Activated naive CD4-positive, alpha-beta T cell treated with anti-CD3 and anti-CD28 coated beads, Interleukin-2, amount 50 U/mL, for 24 hours (primary cell): ENCODE data around the gene ZNF784.
A peak's percentile ranks its signal among the peaks of the same experiment; 100 is the strongest.

Experiments used
- H3K27ac Mint-ChIP-seq: one replicate; pipeline ENCODE4 v1.8.0; 2021; ENCODE audit warnings: mild to moderate bottlenecking, mixed read lengths
- H3K27me3 Mint-ChIP-seq: one replicate; pipeline ENCODE4 v1.8.0; 2021; ENCODE audit warnings: mixed read lengths
- H3K36me3 Mint-ChIP-seq: one replicate; pipeline ENCODE4 v1.8.0; 2021; ENCODE audit warnings: mixed read lengths
- H3K4me1 Mint-ChIP-seq: one replicate; pipeline ENCODE4 v1.8.0; 2021; ENCODE audit warnings: mixed read lengths
- H3K4me3 Mint-ChIP-seq: one replicate; pipeline ENCODE4 v1.8.0; 2021; ENCODE audit warnings: mild to moderate bottlenecking, mixed read lengths
- H3K9me3 Mint-ChIP-seq: one replicate; pipeline ENCODE4 v1.8.0; 2021; ENCODE audit warnings: mixed read lengths

ZNF784 gene

DNA sequence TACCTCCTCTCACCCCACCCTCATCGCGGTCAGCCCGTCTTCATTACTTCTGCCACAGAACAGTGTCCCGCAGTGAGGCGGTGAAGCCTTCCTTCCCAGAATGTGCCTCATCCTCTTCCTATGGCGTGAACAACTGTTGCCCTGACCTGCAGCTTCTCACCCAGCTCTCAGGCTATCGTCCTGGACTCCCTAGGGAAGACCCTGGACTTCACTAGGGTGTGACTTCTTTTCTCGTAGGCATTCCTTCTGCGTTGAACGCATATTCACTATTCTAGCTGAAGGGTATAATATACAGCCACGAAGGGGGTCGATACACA lies 17.9 kb downstream of the ZNF784 start:
- Mint-ChIP-seq H3K27ac (peak overlapping the region; percentile 93), H3K27me3 (no peaks in the 10 kb centered on the region), H3K4me3 (peak overlapping the region; percentile 97), H3K9me3 (no peaks in the 10 kb centered on the region), H3K36me3 (peaks cover 4% of the 10 kb centered on the region), H3K4me1 (peaks cover 58% of the 10 kb centered on the region)

DNA sequence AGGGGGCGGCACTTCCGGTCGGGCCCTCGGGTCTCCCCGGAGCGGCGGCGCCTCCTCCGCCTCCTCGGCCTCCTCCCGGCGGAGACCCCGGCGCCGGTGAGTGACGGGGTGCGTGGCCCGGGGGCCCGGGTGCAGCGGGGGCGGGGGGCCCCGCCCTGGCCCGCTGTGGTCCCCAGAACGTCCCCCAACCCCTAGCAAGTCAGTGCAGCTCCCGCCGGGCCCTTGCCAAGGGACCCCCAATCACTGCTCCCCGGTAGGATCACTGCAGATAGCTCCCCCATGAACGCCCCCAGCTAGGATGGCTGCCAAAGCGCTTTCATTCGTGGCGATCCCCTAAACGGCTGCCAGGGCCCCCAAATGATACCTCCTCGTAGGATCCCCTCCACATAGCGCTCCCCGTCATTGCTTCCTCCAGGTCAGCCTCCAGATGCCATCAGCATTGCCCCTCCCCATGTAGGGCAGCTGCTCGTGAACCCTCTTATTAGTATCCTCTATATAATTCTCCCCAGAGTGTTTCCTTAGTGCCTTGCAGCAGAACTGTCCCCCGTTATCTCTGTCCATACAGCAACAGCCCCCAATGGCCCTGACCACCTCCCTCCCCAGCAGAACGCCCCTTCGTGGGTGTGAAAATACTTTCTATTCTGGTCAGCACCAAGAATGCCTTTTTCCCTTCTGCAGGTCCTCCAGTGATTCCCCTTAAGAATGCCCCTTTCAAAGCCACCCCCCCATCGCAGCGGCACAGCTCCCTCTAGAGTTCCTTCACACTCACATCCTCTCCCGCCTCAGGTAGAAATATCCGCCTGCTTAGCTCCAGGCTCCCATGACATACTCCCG lies 18.5 kb downstream of the ZNF784 start, which contains the start of gene ZNF865:
ZNF865 (plus strand) TSS at position 11 of the 834 bp plus-strand sequence. CDS start 7,972 bp downstream, outside the sequence.
- Mint-ChIP-seq H3K36me3 (peaks cover 4% of the 10 kb centered on the region), H3K4me3 (peak within 1 kb of the TSS; percentile 97), H3K27ac (peak within 1 kb of the TSS; percentile 93), H3K9me3 (no peaks in the 10 kb centered on the region), H3K4me1 (peaks cover 61% of the 10 kb centered on the region), H3K27me3 (no peaks in the 10 kb centered on the region)

DNA sequence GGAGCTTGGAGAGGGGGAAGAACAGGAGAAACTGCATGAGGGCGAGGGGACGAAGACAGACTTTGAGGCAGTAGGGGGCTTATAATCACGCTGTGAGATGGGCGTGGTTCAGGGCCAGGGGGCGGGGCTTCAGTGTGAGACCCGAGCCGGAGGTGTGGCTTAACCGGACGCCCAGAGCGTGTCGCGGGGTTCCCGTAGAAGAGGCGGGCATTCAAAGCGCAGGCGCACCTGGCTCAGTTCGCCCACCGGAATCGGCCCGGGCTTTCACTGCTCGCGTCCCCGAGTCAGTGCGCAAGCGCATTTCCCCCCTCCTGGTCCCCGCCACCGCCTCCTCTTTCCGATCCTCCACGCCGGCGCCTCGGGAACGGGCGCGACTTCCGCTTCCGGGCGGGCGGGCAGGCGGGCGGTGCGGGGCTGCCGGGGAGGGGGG lies 19.1 kb downstream of the ZNF784 start:
- Mint-ChIP-seq H3K27me3 (no peaks in the 10 kb centered on the region), H3K36me3 (peaks cover 4% of the 10 kb centered on the region), H3K4me1 (peaks cover 61% of the 10 kb centered on the region), H3K27ac (peak overlapping the region; percentile 92), H3K4me3 (peak overlapping the region; percentile 96), H3K9me3 (no peaks in the 10 kb centered on the region)

DNA sequence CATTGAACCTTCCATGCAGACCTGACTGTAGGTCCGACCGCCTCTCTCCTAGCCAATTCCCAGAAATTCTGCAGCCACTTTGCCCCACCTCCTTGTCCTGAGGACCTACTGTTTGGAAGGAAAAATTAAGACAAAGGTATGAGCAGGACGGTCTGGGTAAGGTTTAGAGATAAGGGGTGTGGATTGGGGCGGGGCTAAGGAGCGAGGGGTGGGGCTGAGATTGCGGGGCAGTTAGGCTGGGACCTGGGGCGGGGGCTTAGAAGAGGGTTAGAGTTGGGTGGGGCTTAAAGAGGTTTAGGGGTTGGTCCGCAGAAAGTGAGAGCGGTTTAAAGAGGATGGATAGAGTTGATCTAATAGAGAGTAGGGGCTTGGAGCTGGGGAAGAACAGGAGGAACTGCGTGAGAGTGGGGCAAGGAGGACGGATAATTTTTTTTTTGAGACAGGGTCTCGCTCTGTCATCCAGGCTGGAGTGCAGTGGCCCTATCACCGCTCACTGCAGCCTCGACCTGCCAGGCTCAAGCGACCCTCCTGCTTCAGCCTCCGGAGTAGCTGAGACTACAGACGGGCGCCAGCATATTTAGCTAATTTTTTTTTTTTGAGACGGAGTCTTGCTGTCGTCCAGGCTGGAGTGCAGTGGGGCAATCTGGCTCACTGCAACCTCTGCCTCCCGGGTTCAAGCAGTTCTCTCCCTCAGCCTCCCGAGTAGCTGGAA lies 20.6 kb downstream of the ZNF784 start:
- Mint-ChIP-seq H3K36me3 (peaks cover 3% of the 10 kb centered on the region), H3K4me1 (peaks cover 53% of the 10 kb centered on the region), H3K27ac (no peak overlapping the region), H3K9me3 (no peaks in the 10 kb centered on the region), H3K27me3 (no peaks in the 10 kb centered on the region), H3K4me3 (peak overlapping the region; percentile 73)

DNA sequence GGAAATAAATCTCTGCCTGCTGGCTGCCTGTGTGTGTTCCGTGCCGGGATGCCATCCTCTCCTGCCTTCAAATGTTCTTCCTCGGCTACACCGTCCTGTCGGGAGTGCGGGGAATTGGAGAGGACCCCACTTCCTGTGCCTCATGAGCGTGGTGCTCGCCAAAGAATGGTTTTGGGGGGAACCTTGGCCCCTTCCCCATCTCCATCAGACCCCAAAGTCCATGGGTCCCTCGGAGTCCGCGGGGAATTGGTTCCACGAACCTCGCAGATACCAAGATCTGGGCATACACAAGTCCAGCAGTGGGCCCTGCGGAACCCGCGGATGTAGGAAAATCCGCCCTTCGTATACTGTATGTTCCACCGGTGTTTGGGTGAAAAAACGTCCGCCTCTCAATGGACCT lies 21.3 kb downstream of the ZNF784 start:
- Mint-ChIP-seq H3K27me3 (no peaks in the 10 kb centered on the region), H3K4me1 (peaks cover 52% of the 10 kb centered on the region), H3K36me3 (peaks cover 4% of the 10 kb centered on the region), H3K27ac (no peak overlapping the region), H3K9me3 (no peaks in the 10 kb centered on the region), H3K4me3 (peak overlapping the region; percentile 20)

DNA sequence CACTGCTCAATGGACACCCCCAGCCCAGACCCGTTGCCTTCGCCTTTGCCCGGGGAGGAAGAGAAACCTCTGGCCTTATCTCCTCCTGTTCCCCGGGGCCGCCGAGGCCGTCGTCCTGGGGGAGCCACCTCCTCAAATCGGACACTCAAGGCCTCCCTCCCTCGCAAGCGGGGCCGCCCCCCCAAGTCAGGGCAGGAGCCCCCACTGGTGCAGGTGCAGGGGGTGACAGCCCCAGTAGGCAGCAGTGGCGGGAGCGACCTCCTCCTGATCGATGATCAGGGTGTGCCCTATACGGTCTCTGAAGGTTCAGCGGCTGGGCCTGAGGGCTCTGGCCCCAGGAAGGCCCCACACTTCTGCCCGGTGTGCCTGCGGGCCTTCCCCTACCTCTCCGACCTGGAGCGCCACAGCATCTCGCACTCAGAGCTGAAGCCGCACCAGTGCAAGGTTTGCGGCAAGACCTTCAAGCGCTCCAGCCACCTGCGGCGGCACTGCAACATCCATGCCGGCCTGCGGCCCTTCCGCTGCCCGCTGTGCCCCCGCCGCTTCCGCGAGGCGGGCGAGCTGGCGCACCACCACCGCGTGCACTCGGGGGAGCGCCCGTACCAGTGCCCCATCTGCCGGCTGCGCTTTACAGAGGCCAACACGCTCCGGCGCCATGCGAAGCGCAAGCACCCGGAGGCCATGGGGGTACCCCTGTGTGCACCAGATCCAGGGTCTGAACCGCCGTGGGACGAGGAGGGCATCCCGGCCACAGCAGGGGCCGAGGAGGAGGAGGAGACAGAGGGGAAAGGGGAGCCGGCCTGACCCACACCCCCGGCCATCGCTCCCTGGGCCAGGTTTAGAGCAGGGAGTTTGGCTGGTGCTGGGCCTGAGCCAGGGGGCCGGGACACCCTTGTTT lies 22.0 kb downstream of the ZNF784 start:
- Mint-ChIP-seq H3K4me1 (peaks cover 46% of the 10 kb centered on the region), H3K27ac (no peak overlapping the region), H3K27me3 (no peaks in the 10 kb centered on the region)

DNA sequence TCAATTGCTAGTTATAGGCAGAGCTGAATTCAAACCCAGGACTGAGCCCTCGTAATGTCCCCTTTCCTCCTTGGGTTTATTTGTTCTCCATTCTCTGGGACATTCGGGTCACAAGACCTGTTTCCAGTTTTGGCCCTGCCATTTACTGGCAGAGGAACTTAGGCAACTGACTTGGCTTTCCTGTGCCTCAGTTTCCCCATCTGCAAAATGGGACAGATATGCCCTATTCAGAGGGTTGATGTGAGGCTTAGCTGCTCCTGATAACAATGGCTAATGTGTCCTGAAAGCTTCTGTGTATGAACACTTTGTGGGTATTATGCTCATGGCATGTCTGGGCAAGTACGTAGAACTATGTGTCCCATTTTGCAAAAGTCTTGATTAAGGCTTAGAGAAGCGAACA lies 23.3 kb downstream of the ZNF784 start:
- Mint-ChIP-seq H3K27ac (peak overlapping the region; percentile 87), H3K9me3 (no peaks in the 10 kb centered on the region), H3K4me1 (peaks cover 38% of the 10 kb centered on the region), H3K4me3 (peak overlapping the region; percentile 86), H3K36me3 (peaks cover 10% of the 10 kb centered on the region), H3K27me3 (no peaks in the 10 kb centered on the region)

More for the DNA sequence above, 22.0 kb downstream of the ZNF784 start:
- Mint-ChIP-seq H3K9me3 (no peaks in the 10 kb centered on the region), H3K36me3 (peaks cover 4% of the 10 kb centered on the region), H3K4me3 (no peak overlapping the region)

DNA sequence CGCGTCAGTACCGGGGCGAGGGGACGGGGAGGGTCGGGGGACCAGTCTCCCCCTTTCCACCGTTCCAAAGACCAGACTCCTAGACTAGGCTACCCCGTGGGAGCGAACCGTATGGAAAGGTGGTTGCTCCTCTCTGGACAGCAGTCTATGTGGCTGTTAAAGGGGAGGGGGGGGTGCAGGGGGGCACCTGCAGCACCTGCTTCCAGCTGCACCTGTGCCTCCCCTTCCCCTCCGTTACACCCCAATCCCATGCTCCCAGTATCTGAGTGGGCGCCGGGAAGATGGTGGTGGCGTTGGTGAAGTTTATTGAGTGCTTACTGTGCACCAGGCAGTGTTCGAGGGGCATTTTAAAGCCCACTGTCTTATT lies 23.7 kb downstream of the ZNF784 start:
- H3K9me3 Mint-ChIP-seq: no peaks in the 10 kb centered on the region
- peak overlapping the region; percentile 86 for H3K4me3 Mint-ChIP-seq
- peaks cover 12% of the 10 kb centered on the region for H3K36me3 Mint-ChIP-seq
- no peak overlapping the region for H3K27ac Mint-ChIP-seq
- H3K4me1 Mint-ChIP-seq: peaks cover 36% of the 10 kb centered on the region
- no peaks in the 10 kb centered on the region for H3K27me3 Mint-ChIP-seq

DNA sequence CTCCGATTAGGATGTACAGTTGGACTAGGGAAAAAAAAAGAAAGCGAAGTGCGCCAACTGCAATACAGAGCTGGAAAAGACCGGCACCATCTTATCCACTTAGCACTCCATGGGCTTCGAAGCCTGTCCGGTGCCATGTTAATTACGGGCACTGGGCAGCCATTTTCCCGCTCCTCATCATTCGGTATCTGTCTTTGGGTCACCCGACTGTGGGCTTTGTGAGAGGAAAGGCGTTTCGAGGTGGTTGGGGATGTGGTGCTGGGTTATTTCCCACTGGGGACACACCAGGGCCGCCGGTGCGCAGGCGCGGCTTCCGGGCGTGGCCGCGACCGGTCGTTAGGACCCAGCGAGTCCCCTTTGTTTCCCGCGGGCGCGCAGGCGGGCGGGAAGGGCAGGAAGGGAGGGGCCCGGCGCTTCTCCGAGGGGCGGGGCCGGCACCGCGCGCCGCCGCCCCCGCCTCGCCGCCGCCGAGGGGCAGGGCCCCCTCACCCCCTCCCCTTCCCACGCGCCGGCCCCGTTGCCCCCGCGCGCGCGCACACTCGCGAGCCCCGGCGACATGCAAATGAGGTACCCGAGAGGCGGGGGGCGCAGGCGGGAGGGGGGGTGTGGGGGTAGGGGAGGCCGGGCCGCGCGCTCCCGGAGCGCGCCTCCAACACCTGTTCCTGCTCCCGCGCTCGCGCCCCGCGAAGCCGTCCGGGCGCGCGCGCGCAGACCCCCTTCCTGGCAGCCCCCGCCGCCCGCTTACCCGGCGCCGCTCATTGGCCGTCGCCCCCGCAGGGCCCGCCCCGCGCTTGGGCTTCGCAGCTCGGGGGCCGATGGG lies 24.3 kb downstream of the ZNF784 start, which contains the start of gene ZNF524:
ZNF524 (plus strand) TSS at position 447 of the 820 bp plus-strand sequence. CDS start 1,825 bp downstream, outside the sequence.
- H3K4me3 Mint-ChIP-seq: peak within 1 kb of the TSS; percentile 97
- peaks cover 18% of the 10 kb centered on the region for H3K36me3 Mint-ChIP-seq
- H3K4me1 Mint-ChIP-seq: peaks cover 36% of the 10 kb centered on the region
- H3K9me3 Mint-ChIP-seq: no peaks in the 10 kb centered on the region
- no peaks in the 10 kb centered on the region for H3K27me3 Mint-ChIP-seq
- peak within 1 kb of the TSS; percentile 100 for H3K27ac Mint-ChIP-seq

DNA sequence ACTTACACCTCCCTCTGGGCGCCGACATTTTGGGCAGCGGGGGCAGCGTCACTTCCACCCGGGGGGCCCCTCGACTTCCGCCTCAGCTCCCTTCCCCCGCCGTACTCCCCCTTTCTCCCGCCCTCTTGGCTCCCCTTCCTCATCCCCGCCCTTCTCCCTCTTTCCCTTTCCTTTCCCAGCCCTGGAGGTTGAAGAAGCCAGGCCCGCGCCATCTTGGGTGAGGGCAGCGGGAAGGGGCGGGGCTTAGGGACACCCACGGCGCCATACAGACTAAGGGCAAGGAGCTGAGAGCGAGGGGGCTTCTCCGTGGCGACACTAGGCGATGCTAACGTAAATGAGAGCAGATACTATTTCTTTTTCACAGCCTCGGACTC lies 24.9 kb downstream of the ZNF784 start, which contains the start of gene FIZ1:
FIZ1 (minus strand) TSS at position 50 of the 374 bp plus-strand sequence. CDS start 1,652 bp downstream, outside the sequence.
- peaks cover 23% of the 10 kb centered on the region for H3K36me3 Mint-ChIP-seq
- no peaks in the 10 kb centered on the region for H3K9me3 Mint-ChIP-seq
- H3K4me1 Mint-ChIP-seq: peaks cover 31% of the 10 kb centered on the region
- H3K27me3 Mint-ChIP-seq: no peaks in the 10 kb centered on the region
- peak within 1 kb of the TSS; percentile 97 for H3K4me3 Mint-ChIP-seq
- H3K27ac Mint-ChIP-seq: peak within 1 kb of the TSS; percentile 100

DNA sequence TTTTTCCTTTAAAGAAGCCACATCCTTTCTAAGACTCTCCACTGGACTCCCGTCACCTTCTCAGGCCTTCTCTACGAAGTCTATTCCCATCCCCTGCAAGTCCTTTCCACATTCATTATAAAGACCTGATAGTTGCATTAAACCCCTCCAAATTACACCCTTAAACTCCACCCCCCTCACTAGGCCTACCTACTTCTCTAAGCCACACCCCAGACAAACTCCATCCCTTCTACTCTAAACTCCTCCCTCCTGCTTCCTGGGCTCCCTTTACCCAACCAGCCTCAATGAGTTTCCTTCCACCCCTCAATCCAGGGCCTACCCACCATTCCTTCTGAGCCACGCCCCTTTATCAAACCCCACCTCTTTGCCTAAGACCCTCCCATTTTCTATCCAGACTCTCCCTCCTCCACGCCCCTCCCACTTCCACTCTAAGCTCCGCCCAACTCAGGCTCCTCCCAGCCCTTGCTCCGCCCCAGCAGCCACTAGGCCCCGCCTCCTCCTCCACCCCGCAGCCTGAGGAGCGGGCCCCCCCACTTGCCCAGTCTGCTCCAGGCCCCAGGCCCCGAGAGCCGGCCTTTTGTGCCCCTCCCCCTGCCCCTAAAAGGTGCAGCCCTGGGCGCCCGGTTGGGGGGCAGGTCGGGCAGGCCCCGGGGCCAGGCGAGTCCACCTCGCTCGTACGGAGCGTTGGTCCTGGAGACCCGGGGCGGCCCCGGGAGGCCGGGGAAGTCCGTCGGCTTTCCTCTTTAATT lies 25.5 kb downstream of the ZNF784 start:
- Mint-ChIP-seq H3K9me3 (no peaks in the 10 kb centered on the region), H3K36me3 (peaks cover 23% of the 10 kb centered on the region), H3K4me3 (peak overlapping the region; percentile 97), H3K27me3 (no peaks in the 10 kb centered on the region), H3K27ac (peak overlapping the region; percentile 100), H3K4me1 (peaks cover 28% of the 10 kb centered on the region)

DNA sequence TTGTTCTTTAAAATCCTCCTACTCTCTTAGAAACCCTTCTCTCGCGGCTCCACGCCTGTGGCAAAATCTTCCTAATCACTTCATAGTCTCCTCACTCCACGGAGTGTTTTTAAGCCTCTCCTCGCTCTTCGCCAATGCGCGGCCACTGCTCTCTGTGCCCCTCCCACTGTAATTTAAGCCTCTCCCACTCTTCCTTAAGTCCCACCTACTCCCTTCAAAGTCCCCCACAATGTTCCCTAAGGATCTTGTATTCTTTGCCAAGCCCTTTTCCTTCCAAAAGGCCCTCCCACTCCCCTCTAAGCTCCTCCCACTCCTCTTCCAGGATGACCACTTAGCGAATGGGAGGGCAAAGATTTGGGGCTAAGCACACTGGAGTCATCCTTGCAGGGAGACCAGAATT lies 26.3 kb downstream of the ZNF784 start:
- Mint-ChIP-seq H3K27ac (no peak overlapping the region), H3K4me1 (peaks cover 20% of the 10 kb centered on the region), H3K4me3 (no peak overlapping the region), H3K36me3 (peaks cover 25% of the 10 kb centered on the region), H3K9me3 (no peaks in the 10 kb centered on the region), H3K27me3 (no peaks in the 10 kb centered on the region)

DNA sequence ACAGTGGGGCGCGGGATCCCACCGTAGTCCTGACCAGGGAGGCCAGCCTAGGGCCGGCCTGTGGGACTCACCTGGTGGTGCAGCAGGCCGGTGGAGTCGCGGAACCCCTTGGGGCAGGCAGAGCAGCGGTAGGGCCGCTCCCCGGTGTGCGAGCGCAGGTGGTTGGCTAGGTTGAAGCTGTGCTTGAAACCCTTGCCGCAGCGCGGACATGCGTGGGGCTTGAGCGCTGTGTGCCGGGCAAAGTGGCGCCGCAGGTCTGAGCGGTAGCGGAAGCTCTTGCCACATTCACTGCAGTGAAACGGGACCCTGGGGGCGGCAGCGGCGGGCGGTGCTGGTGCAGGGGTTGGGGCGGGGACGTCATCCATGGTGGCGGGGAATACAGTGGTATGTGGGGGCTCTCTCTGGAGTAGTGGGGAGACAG lies 26.9 kb downstream of the ZNF784 start:
- Mint-ChIP-seq H3K4me1 (peaks cover 19% of the 10 kb centered on the region), H3K27ac (no peak overlapping the region), H3K27me3 (no peaks in the 10 kb centered on the region), H3K36me3 (peaks cover 25% of the 10 kb centered on the region), H3K4me3 (no peak overlapping the region), H3K9me3 (no peaks in the 10 kb centered on the region)

DNA sequence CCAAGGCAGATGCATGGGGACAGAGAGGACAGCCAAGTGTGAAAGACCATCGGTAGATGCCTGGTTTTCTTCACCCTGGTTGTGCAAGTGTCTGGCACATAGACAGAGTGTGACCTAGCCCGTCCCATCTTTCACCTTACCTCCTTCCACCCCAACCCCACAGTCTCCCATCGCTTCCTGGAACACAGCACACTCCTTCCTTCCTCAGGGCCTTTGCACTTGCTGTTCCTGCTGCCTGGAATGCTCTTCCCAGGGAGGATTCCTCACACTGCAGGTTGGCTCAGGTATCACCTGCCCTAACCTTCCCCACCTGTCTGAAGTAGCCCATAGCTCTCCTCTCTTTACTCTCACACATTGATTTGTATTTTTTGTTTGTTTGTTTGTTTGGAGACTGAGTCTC lies 28.1 kb downstream of the ZNF784 start:
- Mint-ChIP-seq H3K4me3 (no peak overlapping the region), H3K4me1 (peaks cover 15% of the 10 kb centered on the region), H3K27ac (no peak overlapping the region), H3K9me3 (no peaks in the 10 kb centered on the region), H3K36me3 (peaks cover 29% of the 10 kb centered on the region), H3K27me3 (no peaks in the 10 kb centered on the region)
